HG03439 (cell line): Measurements from ENCODE around the gene DCTN3.
"Not testable (repeated sequence)": the region's sequence is repeated elsewhere in the genome, so short reads cannot be mapped to it uniquely, and the experiment has no call there.

Experiments used
- ATAC-seq: cut with Tn5 transposase; IDR thresholded peaks from one replicate; pipeline ENCODE4 v1.9.1; 2021; ENCODE audit warnings: mild to moderate bottlenecking, moderate library complexity; ENCODE audit not compliant: unreplicated experiment

DCTN3 gene

DNA sequence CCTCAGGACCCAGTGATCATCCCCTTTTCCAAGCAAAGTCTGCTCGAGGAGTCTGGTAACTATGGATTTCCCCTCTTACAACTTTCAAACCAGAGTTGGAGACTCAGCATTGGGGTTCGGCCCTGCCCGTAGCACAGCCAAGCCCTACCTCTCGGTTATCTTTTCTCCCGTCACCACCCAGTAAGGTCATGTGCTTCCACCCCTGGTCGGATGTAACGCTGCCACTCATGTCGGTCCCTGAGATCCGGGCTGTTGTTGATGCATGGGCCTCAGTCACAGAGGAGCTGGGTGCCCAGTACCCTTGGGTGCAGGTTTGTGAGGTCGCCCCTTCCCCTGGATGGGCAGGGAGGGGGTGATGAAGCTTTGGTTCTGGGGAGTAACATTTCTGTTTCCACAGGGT, 27.4 kb upstream of the DCTN3 start:
- ATAC-seq = no peak

GRCh38 chr9:34647084-34647403, 26.7 kb upstream of the DCTN3 start:
- ATAC-seq = no peak

DNA sequence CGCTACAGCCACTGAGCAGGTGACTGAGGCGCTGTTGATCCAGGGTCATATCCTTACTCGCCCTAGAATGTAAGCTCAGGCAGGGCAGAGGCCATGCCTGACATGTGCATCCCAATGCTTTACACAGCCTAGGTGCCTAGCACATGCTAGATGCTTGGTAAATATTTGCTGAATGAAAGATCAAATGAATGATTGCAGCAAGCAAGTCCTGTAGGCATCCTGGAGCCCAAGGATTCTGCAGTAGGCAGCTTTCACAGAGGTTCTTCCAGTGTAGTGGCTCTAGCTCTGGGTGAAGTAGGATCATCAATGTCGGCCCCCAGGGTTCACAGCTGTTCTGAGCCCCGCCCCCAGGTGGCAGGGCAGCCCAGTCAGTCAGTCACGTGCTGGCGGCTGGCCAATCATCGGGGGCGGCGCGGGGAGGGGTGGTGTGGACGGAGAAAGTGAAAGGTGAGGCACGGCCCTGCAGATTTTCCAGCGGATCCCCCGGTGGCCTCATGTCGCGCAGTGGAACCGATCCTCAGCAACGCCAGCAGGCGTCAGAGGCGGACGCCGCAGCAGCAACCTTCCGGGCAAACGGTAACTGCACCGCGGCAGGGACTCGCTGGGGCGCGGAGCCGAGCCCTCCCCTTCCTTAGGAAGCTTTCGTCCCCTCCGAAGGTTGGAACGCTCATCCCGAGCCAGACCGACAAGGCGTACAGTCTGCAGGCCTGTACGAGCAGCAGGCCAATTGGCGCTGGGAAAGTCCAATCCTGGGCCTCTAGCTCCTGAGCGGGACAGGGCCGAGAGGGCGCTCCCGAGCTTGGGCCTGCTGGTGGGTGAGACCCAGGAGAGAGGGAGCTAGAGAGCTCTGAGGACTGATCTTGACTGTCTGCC, 26.2 kb upstream of the DCTN3 start, which contains the start of gene GALT:
Gene GALT (plus strand): TSS at position 465 of the 873 bp plus-strand sequence. CDS start 30 bp downstream, at position 495.
- ATAC-seq = peak; percentile 84

DNA sequence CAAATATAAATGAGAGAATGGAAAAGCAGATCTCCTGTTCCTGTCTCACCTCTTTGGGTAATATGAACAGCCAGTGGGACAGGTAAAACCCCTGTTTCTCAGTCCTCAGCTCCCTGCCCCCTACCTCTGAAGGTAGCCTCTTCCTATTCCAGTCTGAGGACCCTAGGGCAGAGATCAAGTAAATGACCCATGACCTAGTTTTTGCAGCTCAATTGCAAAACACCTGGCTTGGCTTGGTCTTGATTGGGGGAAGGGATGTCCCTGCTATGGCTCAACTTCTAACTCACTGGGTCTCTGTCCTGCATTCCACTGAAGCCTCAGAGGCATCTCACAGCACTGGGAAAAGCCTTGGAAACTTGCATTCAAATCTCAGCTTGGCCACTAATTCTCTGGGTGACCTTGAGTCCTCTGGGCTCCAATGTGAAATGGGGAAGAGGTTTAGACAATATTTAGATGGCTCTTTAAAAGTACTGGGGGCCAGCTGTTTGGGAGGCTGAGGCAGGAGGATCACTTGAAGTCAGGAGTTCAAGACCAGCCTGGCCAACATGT, 24.5 kb upstream of the DCTN3 start:
- no peak for ATAC-seq

- no peak for ATAC-seq
Measured at GRCh38 chr9:34642679-34643078, 22.4 kb upstream of the DCTN3 start.

GRCh38 chr9:34639322-34639721, 19.0 kb upstream of the DCTN3 start:
- ATAC-seq = not testable (repeated sequence)

DNA sequence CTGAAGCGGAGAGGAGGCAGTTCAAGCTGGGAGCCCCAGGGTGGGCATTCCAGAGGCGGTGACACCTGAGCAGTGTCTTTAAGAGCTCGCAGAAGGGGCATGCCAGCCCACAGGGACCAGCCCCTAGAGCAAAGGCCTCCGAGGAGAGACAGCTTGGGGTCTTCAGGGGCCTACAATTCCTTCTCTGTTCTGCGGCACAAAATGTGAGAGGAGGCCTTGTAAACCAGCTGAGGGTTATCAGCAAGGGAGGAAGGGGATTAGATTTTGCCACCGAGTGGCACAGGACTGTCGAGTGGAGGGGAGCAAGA, 17.8 kb upstream of the DCTN3 start:
- no peak for ATAC-seq

DNA sequence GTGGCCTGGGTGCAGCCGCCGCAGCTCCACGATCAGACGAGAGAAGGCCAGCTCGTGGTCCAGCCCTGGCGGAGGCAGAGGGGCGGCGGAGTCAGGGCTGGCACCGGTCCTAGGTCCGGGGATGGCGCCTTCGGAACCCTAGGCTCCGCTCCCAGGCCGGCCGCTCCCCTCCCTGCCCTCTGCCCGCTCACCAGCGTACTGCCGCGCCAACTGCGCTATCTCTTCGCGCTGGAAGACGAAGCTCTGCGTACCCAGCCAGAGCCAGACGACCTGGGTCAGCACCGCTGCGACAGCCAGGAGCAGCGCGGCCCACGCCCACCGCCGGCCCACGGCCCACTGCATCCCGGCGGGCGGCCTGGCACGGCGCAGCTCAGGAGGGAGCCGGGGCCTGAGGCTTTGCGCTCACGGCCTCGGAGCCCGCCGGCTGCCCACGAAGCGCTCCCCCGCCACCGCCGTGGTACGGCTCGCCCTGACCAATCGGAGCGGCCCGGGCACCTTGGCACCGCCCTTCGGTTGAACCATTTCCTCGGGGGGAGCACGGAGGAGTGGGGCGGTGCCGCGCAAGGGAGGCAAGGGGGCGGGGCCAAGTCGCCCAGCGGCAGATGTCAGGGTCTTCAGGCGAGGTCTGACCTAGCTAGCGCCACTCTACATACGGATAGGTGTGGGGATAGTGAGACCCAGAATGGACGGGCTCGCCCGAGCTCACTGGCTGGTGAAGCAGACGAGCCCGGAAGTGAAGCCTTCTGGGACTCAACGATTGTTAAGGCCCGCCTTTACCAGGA, 17.3 kb upstream of the DCTN3 start, which contains the start of gene SIGMAR1:
Gene SIGMAR1 (minus strand): TSS at position 432 of the 782 bp plus-strand sequence. CDS start 90 bp downstream, at position 342.
- peak; percentile 82 for ATAC-seq

- ATAC-seq = peak; percentile 24
Measured at GRCh38 chr9:34636791-34637355, 16.6 kb upstream of the DCTN3 start.

DNA sequence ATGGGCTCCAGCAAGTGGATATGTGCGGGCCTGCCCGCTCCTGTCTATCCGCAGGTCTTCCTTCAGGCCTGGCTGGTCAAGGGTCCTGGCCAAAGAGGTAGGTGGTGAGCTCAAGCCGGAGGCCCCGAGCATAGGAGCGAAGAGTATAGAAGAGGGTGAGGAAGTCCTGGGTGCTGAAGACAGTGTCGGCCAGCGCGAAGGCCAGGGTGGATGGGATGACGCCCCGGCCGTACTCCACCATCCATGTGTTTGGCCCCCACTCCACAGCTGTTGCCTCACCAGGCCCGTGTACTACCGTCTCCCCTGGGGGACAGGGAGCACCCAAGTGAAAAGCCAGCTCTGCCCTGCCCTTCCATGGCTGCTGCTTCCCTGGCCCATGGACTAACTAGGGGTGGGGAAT, 15.3 kb upstream of the DCTN3 start:
- ATAC-seq = no peak

DNA sequence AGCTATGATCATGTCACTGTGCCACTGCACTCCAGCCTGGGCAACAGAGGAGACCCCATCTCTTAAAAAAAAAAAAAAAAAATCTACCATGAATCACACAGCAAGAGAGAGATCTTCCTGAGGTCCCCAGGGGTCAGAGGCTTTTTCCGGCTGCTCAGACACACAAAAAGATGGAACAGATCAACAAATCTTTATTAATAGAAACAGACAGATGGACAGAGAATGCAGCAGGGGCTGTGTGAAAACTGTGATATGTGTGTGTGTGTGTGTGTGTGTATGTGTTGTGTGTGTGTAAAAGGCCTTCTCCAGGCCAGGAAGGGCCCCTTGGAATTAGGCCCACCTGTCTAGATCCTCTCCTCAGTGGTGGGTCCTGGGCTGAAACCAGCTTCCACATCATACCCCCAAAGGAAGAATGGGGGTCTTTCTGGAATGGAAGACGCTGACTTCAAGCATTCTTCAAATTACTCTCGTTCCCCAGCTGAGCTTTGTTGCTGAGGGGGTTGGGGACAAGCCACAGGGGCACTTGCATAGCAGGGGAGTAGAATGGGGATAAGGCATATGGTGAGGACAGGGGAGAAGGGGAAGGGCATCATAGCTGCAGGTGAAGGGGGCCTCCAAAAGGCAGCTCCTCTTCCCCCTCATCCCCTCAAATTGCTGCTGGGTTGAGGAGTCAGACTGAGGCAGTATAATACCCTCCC, 14.4 kb upstream of the DCTN3 start:
- no peak for ATAC-seq

DNA sequence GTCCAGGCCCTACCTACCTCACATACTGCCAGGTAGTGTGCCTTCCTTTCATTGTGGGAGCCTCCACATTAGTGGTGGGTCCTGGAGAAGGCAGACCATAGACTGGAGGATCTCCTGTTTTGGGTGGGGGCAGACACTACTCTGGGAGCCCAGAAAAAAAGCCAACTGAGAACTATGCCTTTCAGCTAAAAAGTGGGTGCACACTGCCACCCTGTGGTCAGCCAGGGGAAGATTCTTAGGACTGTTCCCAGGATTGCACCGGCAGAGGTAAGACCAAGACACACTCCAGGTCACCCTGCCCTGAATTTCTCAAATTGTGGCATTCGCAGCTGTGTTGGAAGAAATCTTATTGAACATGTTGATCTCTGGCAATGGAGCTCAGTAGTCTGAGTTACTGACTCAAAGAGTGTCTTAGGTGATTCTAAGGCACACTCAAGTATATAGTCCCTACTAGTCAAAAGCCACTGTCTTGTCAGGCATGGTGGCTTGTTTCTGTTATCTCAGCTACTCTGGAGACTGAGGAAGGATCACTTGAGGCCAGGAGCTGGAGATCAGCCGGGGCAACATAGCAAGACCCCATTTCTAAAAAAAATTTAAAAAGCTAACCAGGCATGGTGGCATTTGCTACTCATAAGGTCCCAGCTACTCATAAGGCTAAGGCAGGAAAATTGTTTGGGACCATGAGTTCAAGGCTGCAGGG, 13.7 kb upstream of the DCTN3 start:
- no peak for ATAC-seq

GRCh38 chr9:34633166-34633565, 12.9 kb upstream of the DCTN3 start:
- no peak for ATAC-seq

DNA sequence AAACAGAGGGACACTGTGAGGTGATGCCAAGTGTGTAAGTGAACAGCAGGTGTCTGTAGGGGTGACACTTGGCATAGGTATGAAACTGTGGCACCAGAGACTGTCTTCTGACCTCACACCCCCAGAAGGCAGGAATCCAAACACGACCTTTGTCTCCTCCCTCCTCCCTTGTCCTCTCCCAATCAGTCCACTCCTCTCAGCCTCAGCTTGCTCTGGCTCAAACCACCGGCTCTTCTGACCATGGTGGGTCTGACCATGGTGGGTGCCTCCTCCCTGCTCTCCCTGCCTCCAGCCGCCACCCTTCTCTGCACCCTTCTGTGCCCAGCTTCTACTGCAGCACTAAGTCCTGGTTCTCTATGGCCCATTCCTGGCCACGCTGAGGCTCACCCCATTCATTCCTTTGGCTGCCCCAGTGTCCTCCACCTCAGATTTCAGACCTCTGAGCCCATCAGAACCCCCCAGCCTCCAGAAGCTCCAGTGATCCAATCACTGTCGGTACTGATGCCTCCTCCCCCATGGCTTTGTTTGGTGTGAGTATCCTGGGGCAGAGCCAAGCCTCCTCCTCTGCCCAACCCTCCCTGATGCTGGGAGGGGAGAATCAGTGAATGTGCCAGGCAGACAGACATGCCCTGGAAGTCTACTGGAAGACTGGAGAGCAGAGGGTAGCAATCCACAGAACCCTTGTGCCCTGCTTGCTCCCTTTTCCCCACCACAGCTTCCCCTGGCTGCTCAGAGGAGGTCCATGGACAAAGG, 10.3 kb upstream of the DCTN3 start:
- ATAC-seq = no peak

DNA sequence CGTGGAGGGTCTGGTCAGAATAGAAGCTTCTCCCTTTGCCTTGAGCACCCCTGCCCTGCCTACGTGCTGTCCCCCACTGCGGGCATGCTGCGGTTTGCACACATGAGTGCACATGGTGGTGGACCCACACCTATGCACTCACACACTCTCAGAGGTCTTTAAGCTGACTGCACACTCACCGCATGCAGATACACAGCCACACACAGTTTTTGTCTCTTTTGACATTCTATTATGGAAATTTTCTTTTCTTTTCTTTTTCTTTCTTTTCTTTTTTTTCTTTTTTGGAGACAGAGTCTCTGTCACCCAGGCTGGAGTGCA, 9.2 kb upstream of the DCTN3 start:
- ATAC-seq = no peak

DNA sequence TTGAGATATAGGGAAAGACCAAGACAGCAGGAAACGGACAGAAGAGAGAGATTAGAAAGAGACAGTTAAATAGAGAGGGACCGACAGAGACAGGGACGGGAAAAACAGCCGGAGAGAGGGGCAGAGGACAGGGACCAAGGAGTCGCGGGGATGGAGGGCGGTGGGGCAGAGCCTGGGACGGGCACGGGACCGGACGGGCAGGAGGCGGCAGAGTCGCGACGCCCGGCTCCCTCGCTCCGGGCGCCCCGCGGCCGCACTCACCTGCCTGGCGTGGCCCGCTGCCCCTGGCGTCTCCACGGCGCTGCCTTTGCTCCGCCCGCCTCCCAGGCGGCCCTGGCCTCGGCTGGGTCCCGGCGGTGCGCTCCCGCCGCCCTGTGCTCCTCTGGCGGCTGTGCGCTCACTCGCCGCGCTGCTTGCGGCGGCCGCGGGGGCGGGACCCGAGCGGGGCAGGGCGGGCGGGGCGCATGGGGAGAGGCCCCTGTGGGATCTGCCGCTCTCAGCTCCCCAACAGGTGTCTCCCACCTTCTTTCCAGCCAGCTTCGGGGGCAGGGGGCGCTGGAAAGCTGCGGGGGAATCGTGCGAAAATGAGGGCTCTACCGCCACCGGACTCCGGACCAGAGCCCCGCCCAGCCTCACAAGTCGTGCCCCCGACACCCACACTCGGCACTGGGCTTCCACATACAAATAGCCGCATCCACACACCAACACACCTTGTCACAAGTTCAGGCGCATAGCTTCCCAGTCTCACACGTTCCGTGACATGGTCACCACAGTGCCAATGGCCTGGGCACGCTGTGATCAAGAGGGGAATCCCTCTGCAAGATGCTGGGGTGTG, 8.6 kb upstream of the DCTN3 start, which contains the start of gene ARID3C:
Gene ARID3C (minus strand): TSS at position 411 of the 835 bp plus-strand sequence. CDS start 1,052 bp downstream, outside the sequence.
- no peak for ATAC-seq

- no peak for ATAC-seq
Measured at GRCh38 chr9:34627716-34628655, 7.7 kb upstream of the DCTN3 start.

DNA sequence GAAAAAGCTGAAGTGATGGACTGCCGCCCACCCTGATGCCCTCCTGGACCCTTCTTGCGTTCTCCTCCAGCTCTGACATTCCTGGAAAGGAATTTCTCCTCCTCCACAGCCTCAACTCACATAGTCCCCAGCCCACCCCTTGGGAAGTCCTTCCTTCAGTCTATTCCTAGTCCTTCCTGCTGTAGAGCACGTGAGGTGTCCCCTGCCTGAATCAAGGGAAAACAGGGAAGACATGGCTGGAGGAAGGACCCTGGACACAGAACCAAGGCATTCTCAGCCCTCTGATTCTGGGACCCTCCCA, 4.8 kb upstream of the DCTN3 start:
- ATAC-seq = no peak
